ENCODE results near the gene EPHA3.

DNA sequence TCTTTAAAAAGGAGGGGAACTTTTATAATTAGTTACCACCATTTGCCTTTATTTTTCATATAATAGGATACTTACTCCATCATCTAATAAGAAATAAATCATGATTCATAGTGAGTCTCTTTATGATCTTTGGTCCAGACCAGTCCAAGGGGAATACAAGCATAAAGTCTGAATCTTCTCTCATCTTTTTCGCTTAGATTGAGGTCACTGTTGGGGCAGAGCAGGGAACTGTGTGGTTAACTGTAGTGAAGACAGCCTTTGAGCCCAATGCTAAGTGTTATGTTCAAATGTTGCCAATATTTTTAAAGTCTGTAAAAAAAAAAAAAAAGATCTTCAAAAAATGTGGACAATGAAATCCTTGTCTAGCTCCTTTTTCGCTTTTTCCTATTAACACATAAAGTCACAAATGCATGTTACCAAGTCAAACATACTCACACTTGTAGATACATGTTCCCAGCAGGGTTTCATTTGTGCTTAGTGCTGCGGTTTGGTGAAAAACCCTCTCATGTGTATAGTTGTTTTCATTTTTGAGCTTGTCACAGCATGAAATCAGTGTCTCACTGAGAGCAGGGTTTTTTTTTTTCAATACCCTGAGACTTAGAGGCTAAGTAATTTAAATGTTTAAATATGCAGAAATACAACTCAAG is 72.1 kb downstream of the EPHA3 start:
- TF ChIP-seq, protein P1, sequence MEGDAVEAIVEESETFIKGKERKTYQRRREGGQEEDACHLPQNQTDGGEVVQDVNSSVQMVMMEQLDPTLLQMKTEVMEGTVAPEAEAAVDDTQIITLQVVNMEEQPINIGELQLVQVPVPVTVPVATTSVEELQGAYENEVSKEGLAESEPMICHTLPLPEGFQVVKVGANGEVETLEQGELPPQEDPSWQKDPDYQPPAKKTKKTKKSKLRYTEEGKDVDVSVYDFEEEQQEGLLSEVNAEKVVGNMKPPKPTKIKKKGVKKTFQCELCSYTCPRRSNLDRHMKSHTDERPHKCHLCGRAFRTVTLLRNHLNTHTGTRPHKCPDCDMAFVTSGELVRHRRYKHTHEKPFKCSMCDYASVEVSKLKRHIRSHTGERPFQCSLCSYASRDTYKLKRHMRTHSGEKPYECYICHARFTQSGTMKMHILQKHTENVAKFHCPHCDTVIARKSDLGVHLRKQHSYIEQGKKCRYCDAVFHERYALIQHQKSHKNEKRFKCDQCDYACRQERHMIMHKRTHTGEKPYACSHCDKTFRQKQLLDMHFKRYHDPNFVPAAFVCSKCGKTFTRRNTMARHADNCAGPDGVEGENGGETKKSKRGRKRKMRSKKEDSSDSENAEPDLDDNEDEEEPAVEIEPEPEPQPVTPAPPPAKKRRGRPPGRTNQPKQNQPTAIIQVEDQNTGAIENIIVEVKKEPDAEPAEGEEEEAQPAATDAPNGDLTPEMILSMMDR (conservative IDR thresholded peaks at IDR 0.05) = no peak
- TF ChIP-seq ZFX (IDR thresholded peaks at IDR 0.05) = no peak

Data from C4-2B (cell line).